ENCODE data around the gene LAIR1.

The LAIR1 gene

DNA sequence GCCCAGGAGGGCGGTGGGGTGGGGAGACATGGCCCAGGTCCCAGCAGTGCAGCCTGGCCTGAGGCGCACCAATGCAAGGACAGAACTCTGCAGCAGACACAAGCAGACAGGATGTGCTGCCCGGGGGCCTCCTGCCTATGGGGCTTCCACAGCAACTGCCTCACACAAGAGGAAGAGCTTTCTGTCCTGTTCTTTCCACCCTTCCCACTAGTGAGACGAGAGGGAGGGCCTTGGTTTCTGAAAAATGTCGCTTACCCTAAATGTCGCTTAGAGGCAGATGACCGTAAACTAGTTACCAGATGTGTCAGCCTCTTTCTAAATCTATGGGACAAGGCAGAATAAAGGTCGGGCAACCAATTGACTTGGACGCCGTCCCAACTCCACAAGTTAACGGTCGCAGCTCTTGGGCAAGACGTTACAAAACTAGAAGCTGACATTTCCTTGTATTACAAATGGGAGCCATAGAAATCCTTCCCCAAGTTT, at the start of gene LAIR1:
Gene LAIR1, minus strand, starts transcription at position 157 of the 483 bp plus-strand sequence. Its CDS starts 127 bp downstream, at position 30.
- TF ChIP-seq GATA2 (IDR thresholded peaks at IDR 0.05; ENCODE audit: low read depth, low read length) = no peak
- TF ChIP-seq GATA3 (IDR thresholded peaks at IDR 0.05; ENCODE audit: low read depth, low read length) = no peak

DNA sequence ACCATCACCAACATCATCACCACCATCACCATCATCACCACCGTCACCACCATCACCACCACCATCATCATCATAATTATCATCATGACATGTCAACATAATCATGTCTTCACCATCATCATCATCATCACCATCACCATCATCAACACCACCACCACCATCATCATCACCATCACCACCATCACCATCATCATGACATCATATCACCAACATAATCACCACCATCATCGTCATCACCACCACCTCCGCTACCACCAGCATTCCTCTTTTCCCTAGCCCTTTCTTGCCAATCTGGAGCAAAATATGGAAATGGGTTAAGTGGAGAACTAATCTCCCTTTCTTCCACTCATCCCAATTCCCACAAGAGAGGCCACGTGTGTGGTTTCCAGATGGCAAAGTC, 49.4 kb upstream of the LAIR1 start:
- TF ChIP-seq GATA2 (IDR thresholded peaks at IDR 0.05; ENCODE audit: low read depth, low read length) = no peak
- TF ChIP-seq GATA3 (IDR thresholded peaks at IDR 0.05; ENCODE audit: low read depth, low read length) = no peak

GRCh38 chr19:54412877-54413276, 48.1 kb upstream of the LAIR1 start:
- TF ChIP-seq GATA3 (IDR thresholded peaks at IDR 0.05; ENCODE audit: low read depth, low read length) (no peak), GATA2 (IDR thresholded peaks at IDR 0.05; ENCODE audit: low read depth, low read length) (no peak)

- no peak for TF ChIP-seq GATA3 (IDR thresholded peaks at IDR 0.05; ENCODE audit: low read depth, low read length)
- TF ChIP-seq GATA2 (IDR thresholded peaks at IDR 0.05; ENCODE audit: low read depth, low read length) = no peak
Measured at GRCh38 chr19:54411033-54411432, 46.3 kb upstream of the LAIR1 start.

DNA sequence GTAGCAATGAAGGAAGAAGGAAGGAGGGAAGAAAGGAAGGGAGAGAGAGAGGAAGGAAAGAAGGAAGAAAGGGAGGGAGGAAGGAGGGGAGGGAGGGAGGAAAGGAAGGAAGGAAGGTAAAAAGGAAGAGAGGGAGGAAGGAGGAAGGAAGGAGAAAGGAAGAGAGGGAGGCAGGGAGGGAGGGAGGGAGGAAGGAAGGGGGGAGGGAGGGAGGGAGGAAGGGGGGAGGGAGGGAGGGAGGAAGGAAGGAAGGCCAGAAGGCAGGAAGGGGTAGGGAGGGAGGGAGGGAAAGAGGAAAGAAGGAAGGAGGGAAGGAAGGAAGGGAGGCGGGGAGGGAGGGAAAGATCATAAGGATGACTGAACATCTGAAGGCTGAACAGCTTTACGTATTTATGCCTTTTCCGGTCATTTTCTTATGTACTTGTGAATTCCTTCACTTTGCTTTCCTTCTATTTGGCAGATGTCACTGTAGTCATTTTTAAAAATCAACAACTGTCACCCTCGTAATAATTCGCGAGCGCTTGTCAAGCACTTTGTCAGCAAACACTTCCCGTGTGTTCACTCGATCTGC, 43.8 kb upstream of the LAIR1 start:
- TF ChIP-seq GATA2 (IDR thresholded peaks at IDR 0.05; ENCODE audit: low read depth, low read length) = no peak
- no peak for TF ChIP-seq GATA3 (IDR thresholded peaks at IDR 0.05; ENCODE audit: low read depth, low read length)

GRCh38 chr19:54407780-54408179, 43.0 kb upstream of the LAIR1 start:
- no peak for TF ChIP-seq GATA2 (IDR thresholded peaks at IDR 0.05; ENCODE audit: low read depth, low read length)
- no peak for TF ChIP-seq GATA3 (IDR thresholded peaks at IDR 0.05; ENCODE audit: low read depth, low read length)

GRCh38 chr19:54405628-54406027, 40.9 kb upstream of the LAIR1 start:
- TF ChIP-seq GATA3 (IDR thresholded peaks at IDR 0.05; ENCODE audit: low read depth, low read length) (no peak), GATA2 (IDR thresholded peaks at IDR 0.05; ENCODE audit: low read depth, low read length) (no peak)

- no peak for TF ChIP-seq GATA2 (IDR thresholded peaks at IDR 0.05; ENCODE audit: low read depth, low read length)
- TF ChIP-seq GATA3 (IDR thresholded peaks at IDR 0.05; ENCODE audit: low read depth, low read length) = no peak
Measured at GRCh38 chr19:54403054-54403453, 38.3 kb upstream of the LAIR1 start.

DNA sequence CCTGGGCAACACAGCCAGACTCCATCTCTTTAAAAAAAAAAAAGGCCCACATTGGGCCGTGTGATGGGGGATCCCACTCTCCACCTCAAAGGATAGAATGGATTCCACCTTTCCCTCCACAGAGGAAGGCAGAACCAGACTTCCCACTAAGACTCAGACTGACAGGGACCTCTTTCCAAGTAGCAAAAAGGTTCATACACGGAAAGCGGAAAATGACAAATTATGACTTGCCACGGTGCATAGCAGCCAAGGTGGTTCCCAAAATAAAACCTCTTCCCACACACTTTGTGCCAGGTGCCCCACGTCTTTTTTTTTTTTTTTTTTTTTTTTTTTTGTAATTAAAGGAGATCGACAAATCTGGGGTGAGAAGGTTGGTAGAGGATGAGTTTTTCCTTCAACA, 36.2 kb upstream of the LAIR1 start:
- TF ChIP-seq GATA2 (IDR thresholded peaks at IDR 0.05; ENCODE audit: low read depth, low read length) (no peak), GATA3 (IDR thresholded peaks at IDR 0.05; ENCODE audit: low read depth, low read length) (no peak)

DNA sequence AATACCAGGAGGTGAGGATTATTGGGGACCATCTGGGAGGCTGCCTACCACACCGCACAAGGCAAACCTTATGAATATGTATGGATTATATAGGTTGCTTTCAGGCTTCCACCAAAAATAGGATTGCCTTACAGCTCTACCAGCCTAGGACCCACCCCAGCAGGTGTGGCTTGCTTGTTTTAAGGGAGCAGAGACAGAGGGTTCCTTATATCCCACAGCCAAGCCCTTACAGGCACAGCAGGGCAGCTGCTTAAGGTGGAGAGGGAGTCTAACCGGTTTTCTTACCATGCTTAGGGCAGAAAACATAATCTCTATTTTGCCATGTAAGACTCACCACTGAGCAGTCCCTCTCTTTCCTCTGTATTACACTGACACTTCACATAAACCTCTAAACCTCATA, 34.5 kb upstream of the LAIR1 start:
- TF ChIP-seq GATA2 (IDR thresholded peaks at IDR 0.05; ENCODE audit: low read depth, low read length) = no peak
- no peak for TF ChIP-seq GATA3 (IDR thresholded peaks at IDR 0.05; ENCODE audit: low read depth, low read length)

DNA sequence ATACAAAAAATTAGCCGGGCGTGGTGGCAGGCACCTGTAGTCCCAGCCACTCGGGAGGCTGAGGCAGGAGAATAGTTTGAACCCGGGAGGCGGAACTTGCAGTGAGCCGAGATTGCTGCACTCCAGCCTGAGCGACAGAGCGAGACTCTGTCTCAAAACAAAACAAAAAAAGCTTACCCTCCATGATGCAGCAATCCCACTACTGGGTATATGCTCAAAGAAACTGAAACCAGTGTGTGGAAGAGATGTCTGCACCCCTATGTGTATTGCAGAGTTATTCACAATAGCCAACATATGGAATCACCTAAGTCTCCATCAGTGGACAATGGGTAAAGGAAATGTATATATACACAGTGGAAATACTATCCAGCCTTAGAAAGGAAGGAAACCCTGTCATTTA, 31.0 kb upstream of the LAIR1 start:
- TF ChIP-seq GATA3 (IDR thresholded peaks at IDR 0.05; ENCODE audit: low read depth, low read length) = no peak
- TF ChIP-seq GATA2 (IDR thresholded peaks at IDR 0.05; ENCODE audit: low read depth, low read length) = no peak

GRCh38 chr19:54393381-54393780, 28.6 kb upstream of the LAIR1 start:
- TF ChIP-seq GATA2 (IDR thresholded peaks at IDR 0.05; ENCODE audit: low read depth, low read length) (no peak), GATA3 (IDR thresholded peaks at IDR 0.05; ENCODE audit: low read depth, low read length) (no peak)

GRCh38 chr19:54392105-54392504, 27.4 kb upstream of the LAIR1 start:
- TF ChIP-seq GATA2 (IDR thresholded peaks at IDR 0.05; ENCODE audit: low read depth, low read length) (no peak), GATA3 (IDR thresholded peaks at IDR 0.05; ENCODE audit: low read depth, low read length) (no peak)

- TF ChIP-seq GATA3 (IDR thresholded peaks at IDR 0.05; ENCODE audit: low read depth, low read length) = no peak
- TF ChIP-seq GATA2 (IDR thresholded peaks at IDR 0.05; ENCODE audit: low read depth, low read length) = no peak
Measured at GRCh38 chr19:54391589-54392061, 26.9 kb upstream of the LAIR1 start.

GRCh38 chr19:54390942-54391577, 26.3 kb upstream of the LAIR1 start:
- TF ChIP-seq GATA3 (IDR thresholded peaks at IDR 0.05; ENCODE audit: low read depth, low read length) (no peak), GATA2 (IDR thresholded peaks at IDR 0.05; ENCODE audit: low read depth, low read length) (no peak)

All from SH-SY5Y (cell line).